SK-N-SH (cell line): ENCODE results near the gene PITPNM1. TPM values are rescaled to one million over a fixed set of nuclear protein-coding genes. Genes with fewer than 3 reads are reported as not detected.

Experiments used
- CTCF ChIA-PET: fragments of 300-600, 350-600 bp; formaldehyde crosslinking; extraction: SDS; loops from one replicate; lab custom pipeline; 2021; lab: Yijun Ruan, JAX
- POLR2A ChIA-PET: fragments of 350-600 bp; sonication (Branson Sonifier 250); formaldehyde crosslinking; extraction: SDS; loops from one replicate; lab custom pipeline; 2020; ENCODE audit warnings: antibody characterized with exemption, inconsistent platforms; lab: Yijun Ruan, JAX
- DNase-seq: peaks from one replicate; pipeline ENCODE4 v3.0.0; 2012
- H2AFZ ChIP-seq: fragments of 200-600 bp; sonication (generic); 2 replicates; pipeline ENCODE4 v1.8.1; 2016; ENCODE audit warnings: antibody characterized with exemption, mild to moderate bottlenecking, low read depth
- H3F3A ChIP-seq: fragments of 200-600 bp; sonication (generic); replicated peaks from 2 replicates; pipeline ENCODE3; 2016; ENCODE audit warnings: antibody characterized with exemption, mild to moderate bottlenecking; ENCODE audit not compliant: insufficient read depth
- H3K27ac ChIP-seq, 2 experiments: fragments of 200-500 bp in 1 of 2; fragments of 200-600 bp in 1 of 2; sonication (Bioruptor generic) in 1 of 2; sonication (generic), shearing (Covaris generic) in 1 of 2; 2 replicates each; pipeline versions ENCODE4 v1.5.1 to v1.6.1; 2014 to 2016; ENCODE audit warnings: low read depth in 2 of 2, inconsistent platforms in 1 of 2, low read length in 1 of 2, mild to moderate bottlenecking in 1 of 2, mixed read lengths in 1 of 2
- H3K27me3 ChIP-seq: fragments of 200-600 bp; sonication (generic), shearing (Covaris generic); 2 replicates; pipeline ENCODE4 v1.6.1; 2016; ENCODE audit warnings: mixed run types; ENCODE audit not compliant: insufficient read depth
- H3K36me3 ChIP-seq, 2 experiments: fragments of 200-500 bp in 1 of 2; fragments of 200-600 bp in 1 of 2; sonication (Bioruptor generic) in 1 of 2; sonication (generic) in 1 of 2; replicated peaks in 1 of 2; 2 replicates each; pipeline versions ENCODE3 to v1.5.1; 2014 to 2016; ENCODE audit warnings: low read length in 1 of 2, mild to moderate bottlenecking in 1 of 2; ENCODE audit not compliant: insufficient read depth in 2 of 2, control insufficient read depth in 1 of 2
- H3K4me1 ChIP-seq, 2 experiments: fragments of 200-500 bp in 1 of 2; fragments of 200-600 bp in 1 of 2; sonication (Bioruptor generic) in 1 of 2; sonication (generic), shearing (Covaris generic) in 1 of 2; 2 replicates each; pipeline versions ENCODE4 v1.5.1 to v1.6.1; 2014 to 2016; ENCODE audit warnings: low read depth in 1 of 2, low read length in 1 of 2, mixed run types in 1 of 2; ENCODE audit not compliant: insufficient read depth in 2 of 2, control insufficient read depth in 1 of 2
- H3K4me2 ChIP-seq: fragments of 200-600 bp; sonication (generic), shearing (Covaris generic); 2 replicates; pipeline ENCODE4 v1.6.1; 2017; ENCODE audit warnings: mixed run types
- H3K4me3 ChIP-seq, 2 experiments: fragments of 200-500 bp in 1 of 2; fragments of 200-600 bp in 1 of 2; sonication (Bioruptor generic) in 1 of 2; sonication (generic), shearing (Covaris generic) in 1 of 2; 2 replicates each; pipeline versions ENCODE4 v1.5.1 to v1.8.1; 2014 to 2016; ENCODE audit warnings: low read depth in 2 of 2, inconsistent platforms in 1 of 2, low read length in 1 of 2, mild to moderate bottlenecking in 1 of 2, mixed read lengths in 1 of 2, moderate library complexity in 1 of 2
- H3K79me2 ChIP-seq: fragments of 200-600 bp; sonication (generic); 2 replicates; pipeline ENCODE4 v1.8.1; 2017; ENCODE audit warnings: mild to moderate bottlenecking; ENCODE audit not compliant: insufficient read depth
- H3K9ac ChIP-seq: fragments of 200-600 bp; sonication (generic); 2 replicates; pipeline ENCODE4 v1.6.1; 2017; ENCODE audit warnings: mixed run types
- H3K9me2 ChIP-seq: fragments of 200-600 bp; sonication (generic); 2 replicates; pipeline ENCODE4 v1.6.1; 2017; ENCODE audit warnings: mixed run types
- H3K9me3 ChIP-seq: fragments of 200-600 bp; sonication (generic); 2 replicates; pipeline ENCODE4 v1.6.1; 2017; ENCODE audit warnings: mixed run types, mild to moderate bottlenecking, moderate library complexity
- H4K20me1 ChIP-seq: fragments of 200-600 bp; sonication (generic); 2 replicates; pipeline ENCODE4 v1.6.1; 2017; ENCODE audit warnings: mild to moderate bottlenecking, mixed run types; ENCODE audit not compliant: insufficient read depth
- CHD2 ChIP-seq: fragments of 150-350 bp; IDR thresholded peaks from 2 replicates; pipeline ENCODE4 v1.6.1; 2018; ENCODE audit warnings: low read length; ENCODE audit not compliant: partially characterized antibody
- ELF1 ChIP-seq: IDR thresholded peaks from 2 replicates; pipeline ENCODE4 v1.4.0; 2012
- EZH2phosphoT487 ChIP-seq: fragments of 200-600 bp; sonication (generic); IDR thresholded peaks from 2 replicates; pipeline ENCODE4 v1.6.1; 2017; ENCODE audit warnings: low read depth, mixed run types, mild to moderate bottlenecking, antibody characterized with exemption, moderate library complexity, borderline replicate concordance
- FOSL2 ChIP-seq: IDR thresholded peaks from 2 replicates; pipeline ENCODE4 v1.4.0; 2012; ENCODE audit warnings: low read depth, mild to moderate bottlenecking, moderate library complexity, borderline replicate concordance
- FOXJ3 ChIP-seq: sonication (generic); formaldehyde crosslinking; IDR thresholded peaks from 2 replicates; pipeline ENCODE4 v1.5.1; 2020; ENCODE audit warnings: mild to moderate bottlenecking, missing genetic modification reagents
- GABPA ChIP-seq: IDR thresholded peaks from 2 replicates; pipeline ENCODE4 v1.4.0; 2012; ENCODE audit warnings: low read depth, mild to moderate bottlenecking
- MAX ChIP-seq: IDR thresholded peaks from 2 replicates; pipeline ENCODE4 v1.4.0; 2012; ENCODE audit warnings: low read depth
- MXI1 ChIP-seq: IDR thresholded peaks from 2 replicates; pipeline ENCODE4 v1.6.1; 2012; ENCODE audit warnings: mild to moderate bottlenecking, low read depth, low read length, improper control_type of control experiment
- NFIC ChIP-seq: IDR thresholded peaks from 2 replicates; pipeline ENCODE4 v1.4.0; 2012; ENCODE audit warnings: borderline replicate concordance
- NRF1 ChIP-seq: IDR thresholded peaks from 2 replicates; pipeline ENCODE4 v1.6.1; 2012; ENCODE audit warnings: low read depth, mild to moderate bottlenecking, low read length
- PBX3 ChIP-seq: IDR thresholded peaks from 2 replicates; pipeline ENCODE4; 2012
- RAD21 ChIP-seq: IDR thresholded peaks from 2 replicates; pipeline ENCODE4 v1.6.1; 2012; ENCODE audit warnings: mild to moderate bottlenecking, low read length
- REST ChIP-seq: IDR thresholded peaks from 2 replicates; pipeline ENCODE4 v1.6.1; 2012; ENCODE audit warnings: mild to moderate bottlenecking, low read depth, low read length, moderate library complexity
- RFX5 ChIP-seq: IDR thresholded peaks from 2 replicates; pipeline ENCODE4 v1.6.1; 2012; ENCODE audit warnings: mild to moderate bottlenecking, improper control_type of control experiment, low read length
- RXRA ChIP-seq: IDR thresholded peaks from 2 replicates; pipeline ENCODE4 v1.4.0; 2012; ENCODE audit warnings: low read depth, mild to moderate bottlenecking, borderline replicate concordance
- TAF1 ChIP-seq: IDR thresholded peaks from 2 replicates; pipeline ENCODE4 v1.6.1; 2012; ENCODE audit warnings: low read depth, mild to moderate bottlenecking, low read length, moderate library complexity, borderline replicate concordance
- TEAD4 ChIP-seq: IDR thresholded peaks from 2 replicates; pipeline ENCODE4 v1.4.0; 2012; ENCODE audit warnings: mild to moderate bottlenecking, borderline replicate concordance; ENCODE audit not compliant: insufficient read depth
- USF1 ChIP-seq: IDR thresholded peaks from 2 replicates; pipeline ENCODE4 v1.4.0; 2012; ENCODE audit warnings: low read depth, borderline replicate concordance
- YY1 ChIP-seq: IDR thresholded peaks from 2 replicates; pipeline ENCODE4 v1.4.0; 2012; ENCODE audit warnings: low read depth, mild to moderate bottlenecking
- ZBTB33 ChIP-seq: IDR thresholded peaks from 2 replicates; pipeline ENCODE4 v1.4.0; 2012; ENCODE audit warnings: low read depth, borderline replicate concordance
- WGBS: methylation state at CpG from one replicate; pipeline ENCODE4 v1.1.6; 2017; ENCODE audit warnings: low lambda C conversion rate; 5-methylcytosine and 5-hydroxymethylcytosine counted together
- polyA plus RNA-seq, 3 experiments: library from polyadenylated mRNA; depleted of rRNA; stranded (reverse); fragments of >200 nt; gene quantifications; 2 replicates each; pipeline ENCODE4 v1.2.3, GENCODE V29; 2012

Gene PITPNM1
- polyA plus RNA-seq, 1 of the 3 experiments (the other 2 are of a cell fraction): 24.2 TPM

- no peak overlapping the region for H3K27ac ChIP-seq
- no peaks in the 10 kb centered on the region for H4K20me1 ChIP-seq
- TF ChIP-seq MAX (no peak), TEAD4 (no peak), TAF1 (no peak), PBX3 (no peak), YY1 (no peak), NFIC (no peak), MXI1 (no peak), RFX5 (no peak), EZH2phosphoT487 (no peak), FOSL2 (no peak), RAD21 (no peak), NRF1 (no peak), USF1 (no peak), RXRA (no peak), ELF1 (no peak), CHD2 (no peak), ZBTB33 (no peak), REST (no peak), GABPA (no peak), FOXJ3 (CRISPR knock-in tag) (no peak)
- TF ChIP-seq, all 33 proteins: peak for 0
- Histone ChIP-seq H3K9me2 (no peaks in the 10 kb centered on the region), H3K9me3 (no peaks in the 10 kb centered on the region), H3F3A (peaks cover 10% of the 10 kb centered on the region), H3K36me3 (no peaks in the 10 kb centered on the region), H3K27me3 (no peaks in the 10 kb centered on the region), H3K9ac (no peak overlapping the region), H3K4me3 (no peak overlapping the region), H3K4me2 (no peak overlapping the region), H3K4me1 (peaks cover 0 to 22% of the 10 kb centered on the region in 2 experiments; a peak in 1 of 4 replicates), H2AFZ (no peak overlapping the region), H3K79me2 (peaks cover 7% of the 10 kb centered on the region; the same call in 1 of the 2 replicates)
- CTCF ChIA-PET: interaction anchor here (0.9 to 3.4 kb wide), 5 partner anchors 32 to 93 kb away, joined by 3 to 32 read pairs (median 8); partner anchors contain the start of gene PPP1CA
- DNase-seq: no peak
- WGBS: 88% methylated on average over 8 of the region's 8 CpGs
- POLR2A ChIA-PET: interaction anchor here (1.3 to 1.9 kb wide), 2 partner anchors 13 to 79 kb away, joined by 5 to 6 read pairs; partner anchors contain the start of genes AIP and RAD9A
These were observed 34.7 kb downstream of the PITPNM1 start for GRCh38 chr11:67470337-67471002.
